ENCODE measurements around the gene DNASE2B.

DNASE2B gene

GRCh38 chr1:84452436-84452835 is 54.2 kb downstream of the DNASE2B start:
- no peak for DNase-seq (ENCODE audit: low read depth in 2 of 2)

GRCh38 chr1:84462118-84462517 is 63.8 kb downstream of the DNASE2B start:
- no peak for DNase-seq (ENCODE audit: low read depth in 2 of 2)
